Activated CD4-positive, alpha-beta T cell treated with anti-CD3 and anti-CD28 coated beads, Interleukin-2, amount 50 U/mL, for 1 hour (primary cell): ENCODE measurements around the gene PMIS2.

Source experiments
- DNase-seq: peaks from one replicate; pipeline ENCODE4 v3.0.0-alpha.2; 2020

The PMIS2 gene

GRCh38 chr19:35633727-35634440 is 47.9 kb downstream of the PMIS2 start:
- no peak for DNase-seq

GRCh38 chr19:35636651-35637050 is 50.7 kb downstream of the PMIS2 start:
- no peak for DNase-seq
